Measurements from ENCODE around the gene PRR33.
A peak's percentile ranks its signal among the peaks of the same experiment; 100 is the strongest.
"Not testable (repeated sequence)": the region's sequence is repeated elsewhere in the genome, so short reads cannot be mapped to it uniquely, and the experiment has no call there.

PRR33 gene

DNA sequence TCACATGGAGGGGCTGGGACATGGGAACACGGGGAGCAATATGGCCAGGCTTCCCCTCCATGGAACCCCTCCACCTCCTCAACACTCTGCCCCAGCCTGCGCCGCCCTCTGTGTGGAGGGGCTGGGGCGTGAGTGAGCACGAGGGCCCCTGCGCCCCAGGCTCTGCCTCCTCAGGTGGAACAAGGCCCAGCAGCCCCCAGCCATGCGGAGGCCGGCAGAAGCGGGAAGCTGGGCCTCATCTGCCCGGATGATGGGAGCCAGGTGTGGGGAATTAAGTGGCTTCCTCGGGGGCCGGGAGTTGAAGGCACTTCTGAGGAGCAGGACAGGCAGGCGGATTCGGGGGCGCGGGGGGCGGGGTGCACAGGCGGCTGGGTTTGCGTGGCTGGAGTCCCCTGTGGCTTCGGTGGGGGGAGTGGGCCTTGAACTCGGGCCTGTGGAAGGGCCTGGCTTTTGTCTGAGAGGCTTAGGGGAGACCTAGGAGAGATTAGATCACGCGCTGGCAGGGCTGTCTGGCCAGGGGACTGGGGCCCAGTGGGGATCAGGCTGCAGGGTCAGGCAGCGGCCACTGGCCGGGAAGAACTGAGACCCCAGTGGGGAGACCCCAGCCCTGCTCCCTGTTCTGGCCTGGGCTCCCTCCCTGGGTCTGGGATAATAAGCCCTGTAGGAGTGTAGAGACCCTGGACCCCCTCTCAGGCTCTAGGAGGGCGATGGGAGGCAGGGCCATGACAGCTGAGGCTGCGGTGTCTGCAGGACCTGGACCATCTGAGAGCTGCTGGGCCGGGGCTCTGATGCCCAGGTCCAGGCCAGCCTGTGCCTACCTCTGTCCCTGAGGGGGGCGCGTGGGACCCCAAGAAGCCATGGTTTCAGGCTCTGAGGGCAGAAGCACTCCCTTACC, 13.3 kb downstream of the PRR33 start:
- no peak overlapping the region for H3K27ac Mint-ChIP-seq
- H3K4me3 Mint-ChIP-seq = no peak overlapping the region
- H3K36me3 Mint-ChIP-seq = no peaks in the 10 kb centered on the region
- no peaks in the 10 kb centered on the region for H3K9me3 Mint-ChIP-seq
- H3K27me3 Mint-ChIP-seq = no peaks in the 10 kb centered on the region
- H3K4me1 Mint-ChIP-seq = peaks cover 19% of the 10 kb centered on the region

GRCh38 chr11:1877211-1878136, 14.2 kb downstream of the PRR33 start:
- Mint-ChIP-seq H3K4me3 (no peak overlapping the region), H3K27ac (no peak overlapping the region)

GRCh38 chr11:1876361-1877063, 15.2 kb downstream of the PRR33 start:
- Mint-ChIP-seq H3K27me3 (no peaks in the 10 kb centered on the region), H3K4me1 (peaks cover 35% of the 10 kb centered on the region), H3K9me3 (no peaks in the 10 kb centered on the region), H3K36me3 (no peaks in the 10 kb centered on the region), H3K27ac (no peak overlapping the region), H3K4me3 (no peak overlapping the region)

More at GRCh38 chr11:1877211-1878136, 14.2 kb downstream of the PRR33 start:
- Mint-ChIP-seq H3K4me1 (peaks cover 28% of the 10 kb centered on the region), H3K36me3 (no peaks in the 10 kb centered on the region), H3K27me3 (no peaks in the 10 kb centered on the region), H3K9me3 (no peaks in the 10 kb centered on the region)

GRCh38 chr11:1875851-1876301, 15.8 kb downstream of the PRR33 start:
- H3K27ac Mint-ChIP-seq, H3K27me3 Mint-ChIP-seq, H3K4me3 Mint-ChIP-seq, H3K9me3 Mint-ChIP-seq, H3K36me3 Mint-ChIP-seq: not testable (repeated sequence)
- H3K4me1 Mint-ChIP-seq = peaks cover 39% of the 10 kb centered on the region

- Mint-ChIP-seq H3K9me3 (no peaks in the 10 kb centered on the region), H3K36me3 (no peaks in the 10 kb centered on the region), H3K4me3 (no peak overlapping the region), H3K27me3 (no peaks in the 10 kb centered on the region), H3K27ac (no peak overlapping the region), H3K4me1 (peaks cover 41% of the 10 kb centered on the region)
Measured at GRCh38 chr11:1875093-1875850, 16.4 kb downstream of the PRR33 start.

GRCh38 chr11:1874441-1875092, 17.1 kb downstream of the PRR33 start:
- not testable (repeated sequence) for H3K36me3 Mint-ChIP-seq, H3K9me3 Mint-ChIP-seq, H3K27me3 Mint-ChIP-seq, H3K4me3 Mint-ChIP-seq, H3K27ac Mint-ChIP-seq
- peaks cover 44% of the 10 kb centered on the region for H3K4me1 Mint-ChIP-seq

DNA sequence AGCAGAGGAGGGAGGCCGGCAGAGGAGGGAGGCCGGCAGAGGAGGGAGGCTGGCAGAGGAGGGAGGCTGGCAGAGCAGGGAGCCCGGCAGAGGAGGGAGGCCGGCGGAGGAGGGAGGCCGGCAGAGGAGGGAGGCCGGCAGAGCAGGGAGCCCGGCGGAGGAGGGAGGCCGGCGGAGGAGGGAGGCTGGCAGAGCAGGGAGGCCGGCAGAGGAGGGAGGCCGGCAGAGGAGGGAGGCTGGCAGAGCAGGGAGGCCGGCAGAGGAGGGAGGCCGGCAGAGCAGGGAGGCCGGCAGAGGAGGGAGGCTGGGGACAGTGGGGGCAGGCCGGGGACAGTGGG, 17.9 kb downstream of the PRR33 start:
- H3K27ac Mint-ChIP-seq, H3K27me3 Mint-ChIP-seq, H3K9me3 Mint-ChIP-seq, H3K36me3 Mint-ChIP-seq, H3K4me3 Mint-ChIP-seq: not testable (repeated sequence)
- peaks cover 52% of the 10 kb centered on the region for H3K4me1 Mint-ChIP-seq

- Mint-ChIP-seq H3K36me3 (no peaks in the 10 kb centered on the region), H3K27ac (peak overlapping the region; percentile 41), H3K4me3 (no peak overlapping the region), H3K4me1 (peaks cover 54% of the 10 kb centered on the region), H3K9me3 (no peaks in the 10 kb centered on the region), H3K27me3 (no peaks in the 10 kb centered on the region)
Measured at GRCh38 chr11:1873048-1873812, 18.5 kb downstream of the PRR33 start.

GRCh38 chr11:1872267-1872985, 19.3 kb downstream of the PRR33 start:
- Mint-ChIP-seq H3K27ac (no peak overlapping the region), H3K27me3 (no peaks in the 10 kb centered on the region), H3K36me3 (no peaks in the 10 kb centered on the region), H3K4me3 (peak overlapping the region; percentile 36), H3K4me1 (peaks cover 58% of the 10 kb centered on the region), H3K9me3 (no peaks in the 10 kb centered on the region)

- Mint-ChIP-seq H3K4me1 (peaks cover 59% of the 10 kb centered on the region), H3K9me3 (no peaks in the 10 kb centered on the region), H3K27ac (no peak overlapping the region), H3K27me3 (no peaks in the 10 kb centered on the region), H3K36me3 (no peaks in the 10 kb centered on the region), H3K4me3 (no peak overlapping the region)
Measured at GRCh38 chr11:1871531-1871930, 20.2 kb downstream of the PRR33 start.

DNA sequence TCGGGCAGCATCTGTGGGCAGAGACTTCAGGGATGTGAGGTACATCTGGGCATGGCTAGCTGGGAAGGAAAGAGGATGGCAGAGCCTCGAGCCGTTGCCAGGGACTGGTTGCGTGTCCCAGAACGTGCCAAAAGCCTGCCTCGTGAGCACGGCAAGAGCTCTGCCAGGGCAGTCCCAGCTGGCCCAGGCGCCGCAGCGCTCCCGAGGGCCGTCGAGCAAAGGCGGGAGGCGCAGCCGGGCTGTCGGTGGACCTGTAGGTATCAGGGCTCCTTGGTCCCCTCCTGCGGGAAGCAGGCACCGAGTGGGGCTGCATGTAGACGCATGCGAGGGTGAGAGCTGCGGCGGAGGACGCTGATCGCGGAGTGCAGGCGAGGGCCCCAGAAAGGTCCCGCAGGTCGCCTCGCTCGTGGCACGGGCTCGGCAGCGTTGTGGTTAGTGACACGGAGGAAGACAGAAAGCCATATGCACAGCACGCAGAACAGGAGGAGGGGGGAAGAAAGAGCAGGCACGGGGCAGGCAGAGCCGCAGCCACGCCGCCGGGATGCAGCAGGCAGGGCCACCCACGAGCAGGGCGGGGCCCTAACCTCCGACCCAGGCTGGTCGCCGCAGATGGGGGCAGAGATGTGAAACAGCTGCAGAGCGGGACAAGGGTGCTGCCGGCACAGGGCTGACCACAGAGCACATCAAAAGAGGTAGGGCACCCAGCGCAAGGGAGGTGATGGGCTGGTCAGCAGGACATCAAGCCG, 20.8 kb downstream of the PRR33 start:
- peak overlapping the region; percentile 94 for H3K27ac Mint-ChIP-seq
- H3K4me1 Mint-ChIP-seq = peaks cover 66% of the 10 kb centered on the region
- H3K9me3 Mint-ChIP-seq = no peaks in the 10 kb centered on the region
- H3K27me3 Mint-ChIP-seq = no peaks in the 10 kb centered on the region
- no peaks in the 10 kb centered on the region for H3K36me3 Mint-ChIP-seq
- H3K4me3 Mint-ChIP-seq = peak overlapping the region; percentile 73

GRCh38 chr11:1870326-1870696, 21.4 kb downstream of the PRR33 start:
- Mint-ChIP-seq H3K27ac (peak overlapping the region; percentile 23), H3K9me3 (no peaks in the 10 kb centered on the region), H3K27me3 (no peaks in the 10 kb centered on the region), H3K4me1 (peaks cover 69% of the 10 kb centered on the region), H3K36me3 (no peaks in the 10 kb centered on the region), H3K4me3 (peak overlapping the region; percentile 73)
